COLO668 (cell line): ENCODE measurements around the gene ITGA3.
A peak's percentile ranks its signal among the peaks of the same experiment; 100 is the strongest.

ENCODE experiments used
- DNase-seq: peaks from one replicate; lab custom pipeline; 2025; ENCODE audit not compliant: unreplicated experiment; lab: John Stamatoyannopoulos, UW

ITGA3 gene

DNA sequence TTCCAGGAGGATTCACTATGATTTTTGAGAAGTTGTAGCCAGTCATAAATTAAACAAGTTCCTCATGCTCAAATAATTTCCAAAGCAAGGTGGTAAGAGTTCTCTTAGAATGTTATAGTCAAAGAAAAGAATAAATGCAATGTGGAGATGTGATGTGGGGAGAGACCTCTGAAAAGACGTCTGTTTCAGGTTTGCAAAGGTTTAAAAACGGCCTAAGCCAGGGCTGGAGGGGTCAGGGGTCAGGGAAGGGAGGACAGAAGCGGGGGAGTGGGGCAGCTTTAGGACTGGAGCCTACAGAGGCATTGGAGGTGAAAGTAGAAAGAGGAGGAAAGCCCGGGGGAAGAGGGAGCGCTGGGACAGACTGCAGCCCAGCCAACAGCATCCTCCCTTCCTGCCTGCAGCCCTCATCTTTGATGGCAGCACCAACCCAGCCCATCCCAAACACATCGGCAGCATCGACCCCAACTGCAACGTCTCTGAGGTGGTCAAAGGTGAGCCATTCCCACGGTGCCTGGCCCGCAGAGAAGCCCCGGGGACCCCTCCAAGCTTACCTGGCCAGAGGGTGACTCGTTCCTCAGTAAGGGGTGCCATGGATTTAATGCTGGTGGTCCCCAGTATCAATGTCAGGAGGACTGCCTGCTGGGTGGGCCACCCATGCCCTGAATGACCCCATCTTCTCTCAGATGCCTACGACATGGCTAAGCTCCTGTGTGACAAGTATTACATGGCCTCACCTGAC lies 50.7 kb downstream of the ITGA3 start:
- no peak for DNase-seq

DNA sequence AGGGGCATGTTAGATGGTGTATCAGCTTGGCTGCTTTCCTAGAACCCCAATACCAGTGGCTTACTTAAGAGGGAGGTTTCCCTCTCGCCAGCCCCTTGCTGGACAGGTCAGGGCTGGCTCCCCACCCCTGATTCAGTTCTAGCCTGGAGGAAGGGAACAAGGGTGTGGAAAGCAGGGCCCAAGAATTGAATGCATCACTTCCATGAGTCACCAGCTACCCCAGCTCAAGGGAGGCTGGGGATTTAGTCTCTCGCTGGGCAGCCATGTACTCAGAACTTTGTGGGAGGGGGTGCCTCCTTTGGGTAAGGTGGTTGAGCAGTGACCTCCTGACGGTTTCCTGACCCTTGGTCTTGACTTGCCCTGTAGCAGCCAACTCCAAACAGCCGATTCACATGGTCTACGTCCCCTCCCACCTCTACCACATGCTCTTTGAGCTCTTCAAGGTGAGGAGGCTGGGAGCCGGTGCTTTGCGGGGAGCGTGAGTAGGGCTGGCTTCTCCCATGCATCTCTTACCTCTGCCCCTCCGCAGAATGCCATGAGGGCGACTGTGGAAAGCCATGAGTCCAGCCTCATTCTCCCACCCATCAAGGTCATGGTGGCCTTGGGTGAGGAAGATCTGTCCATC lies 52.0 kb downstream of the ITGA3 start:
- no peak for DNase-seq

GRCh38 chr17:50108556-50108955 lies 52.6 kb downstream of the ITGA3 start:
- DNase-seq, result no peak

- no peak for DNase-seq
These were observed 53.3 kb downstream of the ITGA3 start for GRCh38 chr17:50109207-50109606.

DNA sequence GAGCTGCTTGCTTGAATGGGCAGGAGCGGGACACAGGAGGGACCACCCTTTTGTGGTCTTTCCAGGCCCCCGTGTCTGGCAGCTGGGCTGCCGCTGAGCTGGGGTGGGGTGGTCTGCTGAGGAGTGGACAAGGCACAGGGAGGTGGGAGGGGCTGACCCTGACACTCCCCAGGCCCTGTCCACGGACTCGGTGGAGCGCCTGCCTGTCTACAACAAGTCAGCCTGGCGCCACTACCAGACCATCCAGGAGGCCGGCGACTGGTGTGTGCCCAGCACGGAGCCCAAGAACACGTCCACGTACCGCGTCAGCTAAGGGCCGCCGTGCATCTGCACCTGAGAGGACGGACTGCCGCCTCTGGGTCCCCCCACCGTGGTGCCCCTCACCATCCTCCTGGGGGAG lies 53.9 kb downstream of the ITGA3 start:
- DNase-seq, result no peak

GRCh38 chr17:50110591-50111349 lies 54.9 kb downstream of the ITGA3 start:
- DNase-seq, result no peak

DNA sequence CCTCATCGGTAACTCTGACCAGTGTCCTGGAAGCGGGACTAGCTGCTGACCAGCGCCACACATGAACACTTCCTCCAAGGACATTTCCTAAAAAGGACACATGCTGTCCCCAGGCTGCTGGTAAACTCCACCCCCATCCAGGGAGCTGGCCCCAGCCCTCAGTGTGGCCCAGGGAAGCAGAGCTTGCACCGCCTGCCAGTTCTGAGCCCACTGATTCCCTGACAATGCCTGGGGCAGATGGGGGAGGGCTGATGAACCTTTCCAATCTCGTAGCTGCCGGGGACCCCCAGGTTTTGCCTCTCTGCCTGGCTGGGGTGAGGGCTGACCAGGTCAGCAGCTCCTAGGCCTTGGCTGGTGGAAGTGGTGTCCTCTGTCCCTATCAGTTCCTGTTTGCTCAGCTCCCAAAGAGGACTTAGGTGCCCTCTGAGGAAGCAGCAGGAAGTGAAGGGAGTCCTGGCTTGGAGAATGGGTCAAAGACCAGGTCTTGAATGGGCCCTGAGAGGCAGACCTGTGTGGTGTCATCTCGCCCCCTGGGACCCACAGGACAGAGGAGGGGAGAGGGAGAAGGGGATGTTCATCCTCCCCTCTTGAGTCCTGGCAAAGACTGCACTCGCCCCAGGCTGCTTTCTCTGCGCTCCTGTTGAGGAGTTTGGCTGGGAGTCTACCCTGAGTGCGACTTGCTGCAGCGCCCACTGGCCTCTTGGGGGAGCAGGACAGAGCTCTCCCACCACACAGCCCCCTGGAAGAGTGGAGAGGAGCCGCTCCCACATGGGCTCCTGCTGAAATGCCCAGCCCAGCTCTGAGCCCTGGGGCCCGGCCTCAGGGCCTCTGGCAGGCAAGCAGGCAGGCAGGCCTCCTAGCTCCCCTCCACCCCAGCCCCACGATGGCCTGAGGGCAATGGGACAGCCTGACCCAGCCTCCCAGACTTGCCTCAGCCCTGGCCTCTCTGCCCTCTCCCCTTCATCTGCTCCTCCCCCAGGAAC lies 56.1 kb downstream of the ITGA3 start:
- no peak for DNase-seq

DNA sequence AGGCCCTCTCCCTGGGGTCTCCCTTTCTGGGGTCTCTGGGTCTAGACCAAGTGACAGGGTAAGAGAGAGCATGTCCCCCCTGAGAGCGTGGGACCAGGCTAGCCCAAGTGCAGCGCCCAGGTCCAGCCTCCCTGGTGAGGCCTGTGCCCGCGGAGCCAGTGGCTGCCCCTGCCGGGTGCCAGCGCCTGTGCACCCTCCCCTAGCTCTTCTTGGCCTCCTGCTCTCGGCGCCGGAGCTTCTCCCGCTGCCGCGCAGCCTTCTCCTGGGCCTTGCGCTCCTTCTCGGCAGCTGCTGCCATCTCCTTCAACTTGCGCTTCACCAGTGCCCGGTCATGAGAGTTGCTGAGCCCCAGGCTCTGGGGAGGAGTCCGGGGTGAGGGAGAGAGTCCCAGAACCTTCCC lies 56.8 kb downstream of the ITGA3 start:
- DNase-seq, result no peak

- no peak for DNase-seq
These were observed 57.9 kb downstream of the ITGA3 start for GRCh38 chr17:50113624-50114320.

DNA sequence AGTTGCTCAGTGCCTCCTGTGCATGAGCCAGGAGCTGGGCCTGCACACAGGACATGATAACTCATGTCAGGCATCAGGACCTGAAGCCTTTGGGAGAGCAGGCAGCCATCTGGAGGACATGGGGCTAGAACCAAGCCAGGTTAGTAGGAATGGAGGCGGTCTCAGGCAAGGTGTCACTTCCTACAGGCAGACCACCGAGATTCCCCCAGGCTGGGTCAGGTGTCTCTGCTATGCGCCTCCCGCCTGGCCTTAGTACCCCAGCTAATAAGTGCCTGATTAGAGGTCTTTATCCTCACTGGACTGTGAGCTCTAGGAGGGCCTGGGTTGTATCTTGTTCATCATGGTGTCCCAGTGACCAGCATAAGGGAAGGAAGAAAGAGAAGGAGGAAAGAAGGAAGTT lies 58.5 kb downstream of the ITGA3 start:
- DNase-seq, result no peak

DNA sequence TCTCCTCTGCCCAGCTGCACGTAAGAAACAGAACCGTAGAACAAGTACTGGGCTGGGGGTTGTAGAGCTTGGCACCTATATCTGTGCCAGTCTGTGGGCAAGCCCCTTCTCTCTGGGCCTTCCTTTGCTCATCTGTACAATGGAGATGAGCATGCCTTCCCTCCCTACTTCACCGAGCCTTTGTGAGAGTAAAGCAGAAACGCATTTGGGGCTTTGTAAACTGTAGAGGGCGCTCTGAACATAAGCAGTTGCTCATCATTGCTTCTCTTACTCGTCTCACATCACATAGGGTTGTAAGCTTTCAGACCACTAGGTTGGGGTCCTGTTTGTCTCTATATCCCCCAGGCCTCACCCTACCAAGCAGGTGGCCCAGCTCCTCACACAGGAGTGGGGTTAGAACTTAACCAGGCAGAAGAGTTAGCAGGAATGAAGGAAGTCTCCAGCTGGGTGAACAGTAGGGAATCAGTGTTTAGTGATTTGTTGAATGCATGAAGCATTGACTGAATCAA lies 59.0 kb downstream of the ITGA3 start:
- peak; percentile 10 for DNase-seq

- no peak for DNase-seq
These were observed 59.8 kb downstream of the ITGA3 start for GRCh38 chr17:50115756-50116155.

DNA sequence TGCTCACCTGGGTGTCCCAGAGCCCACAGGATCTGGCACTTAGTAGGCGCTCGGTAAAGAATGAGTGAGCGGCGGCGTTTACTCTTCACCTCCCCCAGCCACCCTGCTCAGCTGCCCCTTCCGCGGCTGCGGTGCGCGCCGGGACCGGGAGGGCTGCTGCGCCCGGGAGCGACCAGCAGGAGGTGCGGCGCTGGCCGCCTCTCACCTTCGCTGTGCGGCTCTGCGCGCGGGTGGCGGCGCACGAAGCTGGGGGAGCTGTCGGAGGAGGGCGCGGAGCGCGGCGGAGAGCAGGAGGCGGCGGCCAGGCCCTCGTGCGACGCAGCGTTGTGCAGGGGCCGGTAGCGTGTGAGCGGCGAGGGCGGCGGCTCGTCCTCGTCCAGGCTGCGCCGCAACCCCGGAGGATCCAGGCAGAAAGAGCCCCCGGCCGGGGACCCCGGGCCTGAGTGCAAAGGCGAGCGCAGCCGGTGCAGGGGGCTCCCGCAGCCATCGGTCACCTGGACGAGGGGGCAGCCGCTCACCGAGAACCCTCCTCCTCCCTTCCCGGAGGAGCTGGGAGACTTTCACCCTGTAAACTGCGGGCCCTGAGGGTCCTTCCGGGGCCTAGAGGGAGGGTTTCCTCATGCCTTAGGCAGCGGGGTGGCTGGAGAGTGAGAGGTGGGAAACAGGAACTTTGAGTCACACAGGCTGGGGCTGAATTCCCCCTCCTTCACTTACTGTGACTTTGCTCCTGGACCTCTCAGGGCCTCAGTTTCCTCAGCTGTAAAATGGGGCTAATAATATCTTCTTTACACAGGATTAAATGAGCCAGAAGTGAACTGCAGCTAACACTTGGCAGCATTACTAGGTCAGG lies 61.5 kb downstream of the ITGA3 start:
- DNase-seq, result peak; percentile 75

DNA sequence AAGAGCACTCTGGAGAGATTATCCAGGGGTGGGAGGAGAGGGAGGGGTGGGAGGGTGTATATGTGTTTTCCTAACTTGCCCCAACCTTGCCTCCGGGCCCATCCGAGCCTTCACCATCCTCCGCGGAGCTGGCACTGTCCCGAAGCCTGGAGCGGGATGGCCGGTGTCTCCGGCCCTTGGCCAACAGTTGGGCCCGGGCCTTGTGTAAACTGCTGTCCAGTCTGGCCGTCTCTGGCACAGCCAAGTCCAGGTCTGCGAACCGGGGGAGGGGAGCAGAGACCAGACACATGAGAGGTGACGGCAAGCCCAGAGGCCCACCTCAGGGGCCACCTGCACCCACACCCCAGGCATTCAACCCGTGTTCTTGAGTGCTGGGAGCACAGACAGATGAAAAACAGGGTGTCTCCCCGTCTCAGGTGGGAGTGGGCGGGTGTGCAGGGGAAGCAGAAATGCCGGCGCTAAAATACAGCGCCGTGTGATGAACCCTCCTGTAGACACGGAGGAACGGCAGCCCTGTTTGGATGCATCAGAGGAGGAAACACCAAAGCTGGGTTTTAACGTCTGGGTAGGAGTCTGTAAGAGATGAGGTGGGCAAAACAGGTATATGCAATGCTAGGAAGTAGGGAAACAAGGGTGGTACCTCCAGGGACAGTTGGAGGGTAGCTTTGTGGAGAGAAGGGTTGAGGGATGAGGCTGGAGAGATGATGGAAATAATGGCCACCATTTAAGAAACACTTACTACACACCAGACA lies 62.3 kb downstream of the ITGA3 start:
- no peak for DNase-seq

DNA sequence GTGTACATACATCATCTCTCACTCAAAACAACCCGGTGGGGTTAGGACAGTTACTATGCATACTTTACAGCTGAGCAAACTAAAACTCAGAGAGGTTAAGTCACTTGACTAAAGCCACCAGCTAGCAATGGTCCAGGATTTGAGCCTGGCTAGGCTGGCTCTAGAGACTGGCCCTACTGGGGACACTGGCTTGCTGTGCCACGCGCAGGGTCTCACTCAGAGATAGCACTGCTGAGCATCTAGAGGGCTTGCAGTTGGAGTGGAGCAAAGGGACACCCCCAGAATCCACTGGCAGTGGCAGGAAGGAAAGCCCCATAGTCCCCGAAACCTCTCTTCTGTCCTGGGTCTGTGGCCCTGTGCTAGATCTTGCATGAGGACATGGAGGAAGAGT lies 62.9 kb downstream of the ITGA3 start:
- no peak for DNase-seq

DNA sequence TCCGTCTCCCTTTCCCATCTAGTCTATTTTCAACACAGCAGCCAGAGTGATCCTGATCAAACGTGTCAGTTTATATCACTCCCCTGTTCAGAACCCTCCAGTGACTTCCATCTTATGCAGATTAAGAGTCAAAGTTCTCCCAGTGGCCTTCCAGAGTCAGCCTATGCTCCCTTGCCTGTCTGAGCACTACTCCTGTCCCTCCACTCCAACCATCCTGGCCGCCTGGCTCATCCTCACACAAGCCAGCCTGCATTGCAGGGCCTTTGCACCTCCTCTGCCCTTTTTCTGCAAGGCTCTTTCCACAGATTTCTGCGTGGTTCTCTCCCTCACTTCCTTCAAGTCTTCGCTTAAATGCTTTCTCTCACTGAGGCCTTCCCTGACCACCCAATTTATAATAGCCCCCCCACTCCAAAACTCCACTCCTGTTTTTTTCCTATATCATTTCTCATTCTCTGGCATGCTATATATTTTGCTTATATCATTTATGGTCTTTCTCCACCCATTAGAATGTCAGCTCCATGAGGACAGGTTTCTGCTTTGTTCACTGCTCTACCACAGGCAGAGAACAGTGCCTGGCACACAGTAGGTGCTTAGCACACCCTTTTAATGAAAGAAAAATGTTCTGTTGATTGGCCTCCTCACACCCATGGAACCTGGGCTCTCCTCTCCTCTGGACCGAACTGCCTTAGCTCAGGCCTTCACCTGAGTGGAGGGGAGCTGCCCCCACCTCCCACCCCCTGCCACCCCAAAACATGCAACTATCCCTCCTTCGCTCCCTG lies 64.8 kb downstream of the ITGA3 start:
- DNase-seq, result no peak

DNA sequence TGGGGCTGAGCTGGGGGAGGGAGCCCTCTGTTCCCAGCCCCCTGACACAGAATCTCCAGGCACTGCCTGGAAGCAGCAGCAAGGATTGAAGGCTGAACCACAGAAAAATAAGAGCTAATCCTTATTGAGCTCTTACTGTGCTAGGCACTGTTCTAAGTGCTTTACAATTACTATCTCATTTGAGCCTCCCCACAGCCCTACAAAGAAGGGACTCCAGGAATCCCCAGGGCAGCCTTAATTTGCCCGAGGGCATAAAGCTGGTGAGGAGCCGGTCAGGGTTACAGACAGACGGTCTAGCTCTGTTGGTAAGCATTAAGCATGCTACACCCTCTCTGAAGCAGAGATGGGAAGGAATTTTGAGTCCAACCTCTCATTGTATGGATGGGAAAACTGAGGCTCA lies 67.0 kb downstream of the ITGA3 start:
- no peak for DNase-seq
